Ureter (tissue), 1 donor: ENCODE measurements around the gene MSANTD7. TPM values are rescaled to one million over a fixed set of nuclear protein-coding genes. Genes with fewer than 3 reads are reported as not detected.
"Not testable (repeated sequence)": the region's sequence is repeated elsewhere in the genome, so short reads cannot be mapped to it uniquely, and the experiment has no call there.

ENCODE experiments used
- DNase-seq: peaks from one replicate; pipeline ENCODE4 v3.0.0-alpha.2; 2020; ENCODE audit warnings: low spot score
- total RNA-seq: library from RNA; stranded (reverse); gene quantifications from one replicate; pipeline ENCODE4 v1.2.4, GENCODE V29; 2023
- donor health status: DM: yes; HTN: yes; CAD: no.

MSANTD7 gene
- total RNA-seq, 1 donor from 2014 or later: 14.4 TPM

DNA sequence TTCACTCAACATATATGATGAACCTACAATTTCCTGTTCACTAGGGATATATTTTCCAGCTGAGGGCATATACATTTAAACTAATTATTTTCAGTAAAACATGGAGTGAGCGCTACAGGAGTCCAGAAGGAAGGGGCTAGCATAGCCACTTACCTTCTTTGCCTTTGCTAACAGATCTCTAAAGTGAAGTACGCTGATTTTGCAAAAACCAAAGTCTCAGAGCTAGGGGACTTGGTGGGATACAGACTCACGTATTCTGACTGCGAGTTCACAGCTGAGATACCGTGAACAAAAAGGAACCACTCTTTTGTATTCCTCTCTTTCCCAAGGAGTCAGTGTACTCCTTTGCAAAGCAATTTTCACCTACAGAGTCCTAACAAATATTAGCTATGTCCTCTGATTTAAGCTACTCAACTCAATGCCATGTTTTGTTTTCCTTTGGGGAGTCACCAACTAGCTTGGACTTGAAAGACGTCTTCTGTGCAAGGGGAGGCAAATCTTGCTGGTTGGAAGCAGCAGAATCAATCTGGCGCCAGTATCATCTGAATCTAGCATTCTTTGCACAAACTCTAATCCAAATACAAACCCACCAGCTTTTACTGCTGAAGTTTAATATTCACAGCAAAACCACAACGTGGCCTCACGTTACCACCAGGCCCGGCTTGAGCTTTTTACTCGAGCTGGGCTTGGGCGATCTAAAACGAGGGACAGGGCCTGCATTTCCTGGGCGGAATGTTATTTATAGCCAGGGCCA, 926 bp upstream of the MSANTD7 start:
- DNase-seq: no peak

GRCh38 chr10:14838582-14839304, 637 bp downstream of the MSANTD7 start:
- DNase-seq: peak; percentile 57

DNA sequence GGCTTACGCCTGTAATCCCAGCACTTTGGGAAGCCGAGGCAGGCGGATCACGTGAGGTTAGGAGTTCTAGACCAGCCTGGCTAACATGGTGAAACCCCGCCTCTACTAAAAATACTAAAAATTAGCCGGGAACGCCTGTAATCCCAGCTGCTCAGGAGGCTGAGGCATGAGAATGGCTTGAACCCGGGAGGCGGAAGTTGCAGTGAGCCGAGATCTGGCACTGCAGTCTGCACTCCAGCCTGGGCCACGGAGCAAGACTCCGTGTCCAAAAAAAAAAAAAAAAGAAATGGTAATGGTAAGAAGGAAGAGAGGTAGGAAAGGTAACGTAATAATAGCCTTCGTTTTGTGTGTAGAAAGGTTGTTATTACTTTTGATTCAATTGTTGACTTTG, 1.2 kb downstream of the MSANTD7 start:
- no peak for DNase-seq

GRCh38 chr10:14840178-14840577, 2.1 kb downstream of the MSANTD7 start:
- no peak for DNase-seq

GRCh38 chr10:14843327-14843988, 5.4 kb downstream of the MSANTD7 start:
- DNase-seq: no peak

DNA sequence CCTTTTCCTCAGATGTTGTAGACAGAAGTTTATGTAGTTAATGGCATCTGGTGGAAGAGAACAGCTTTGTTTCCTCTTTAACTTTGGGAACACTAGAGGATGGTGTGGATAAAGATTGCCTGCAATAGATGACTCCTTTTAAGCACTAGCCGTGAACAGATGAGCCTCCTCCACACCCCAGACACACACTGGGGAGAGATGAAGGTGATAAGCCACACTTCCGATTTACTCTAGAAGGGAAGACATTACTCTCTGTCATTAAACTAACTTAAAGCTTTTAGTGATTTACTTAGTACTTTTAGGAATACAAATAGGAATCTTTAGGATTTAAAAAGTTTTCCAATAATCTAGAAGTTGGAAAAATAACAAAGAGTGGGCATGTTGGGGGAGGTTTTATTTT, 6.8 kb downstream of the MSANTD7 start:
- no peak for DNase-seq

- no peak for DNase-seq
These were observed 14.1 kb downstream of the MSANTD7 start for GRCh38 chr10:14852236-14852635.

- DNase-seq: no peak
These were observed 17.3 kb downstream of the MSANTD7 start for GRCh38 chr10:14855453-14855852.

GRCh38 chr10:14858338-14858960, 20.3 kb downstream of the MSANTD7 start:
- no peak for DNase-seq

DNA sequence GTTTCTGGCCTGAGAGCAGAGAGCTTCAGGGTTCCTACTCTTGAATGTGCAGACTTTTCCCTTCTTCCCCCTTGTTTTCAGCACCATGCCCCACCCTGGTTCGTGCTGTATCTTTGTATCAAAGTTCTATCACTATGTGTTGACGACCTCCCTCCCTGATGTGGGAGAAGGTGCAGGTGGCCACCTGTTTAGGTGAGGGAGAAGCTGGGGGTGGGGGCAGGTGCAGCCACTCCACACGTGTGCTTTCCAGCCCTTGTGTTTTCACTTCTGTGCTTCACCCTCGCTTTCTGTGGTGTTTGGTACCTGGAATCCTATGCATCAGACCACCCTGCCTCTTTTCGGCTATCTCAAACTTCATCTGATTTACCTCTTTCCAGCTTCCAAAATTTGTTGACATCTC, 20.9 kb downstream of the MSANTD7 start:
- no peak for DNase-seq

GRCh38 chr10:14859775-14860174, 21.7 kb downstream of the MSANTD7 start:
- DNase-seq: no peak

DNA sequence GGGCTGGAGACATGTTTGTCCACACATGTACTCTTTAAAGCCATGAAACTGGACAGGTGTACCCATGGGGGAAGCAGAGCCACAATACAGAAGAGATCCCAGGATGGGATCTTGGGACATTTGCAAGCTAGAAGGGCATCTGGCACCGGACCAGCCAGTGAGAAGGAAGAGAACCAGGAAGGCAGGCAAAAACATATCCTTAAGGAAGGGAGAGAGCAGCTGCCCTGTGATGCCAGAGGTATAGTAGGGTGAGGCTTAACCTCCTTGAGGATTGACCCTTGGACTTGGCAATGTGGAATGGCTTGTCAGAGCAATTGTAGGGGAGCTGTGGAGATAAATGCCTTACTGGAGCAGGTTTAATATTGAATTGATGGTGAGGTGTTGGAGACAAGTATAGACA, 22.7 kb downstream of the MSANTD7 start:
- DNase-seq: no peak

DNA sequence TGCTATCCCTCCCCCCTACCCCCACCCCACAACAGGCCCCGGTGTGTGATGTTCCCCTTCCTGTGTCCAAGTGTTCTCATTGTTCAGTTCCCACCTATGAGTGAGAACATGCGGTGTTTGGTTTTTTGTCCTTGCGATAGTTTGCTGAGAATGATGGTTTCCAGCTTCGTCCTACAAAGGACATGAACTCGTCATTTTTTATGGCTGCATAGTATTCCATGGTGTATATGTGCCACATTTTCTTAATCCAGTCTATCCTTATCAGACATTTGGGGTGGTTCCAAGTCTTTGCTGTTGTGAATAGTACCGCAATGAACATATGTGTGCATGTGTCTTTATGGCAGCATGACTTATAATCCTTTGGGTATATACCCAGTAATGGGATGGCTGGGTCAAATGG, 26.4 kb downstream of the MSANTD7 start:
- DNase-seq: not testable (repeated sequence)

GRCh38 chr10:14864871-14865270, 26.8 kb downstream of the MSANTD7 start:
- DNase-seq: not testable (repeated sequence)

DNA sequence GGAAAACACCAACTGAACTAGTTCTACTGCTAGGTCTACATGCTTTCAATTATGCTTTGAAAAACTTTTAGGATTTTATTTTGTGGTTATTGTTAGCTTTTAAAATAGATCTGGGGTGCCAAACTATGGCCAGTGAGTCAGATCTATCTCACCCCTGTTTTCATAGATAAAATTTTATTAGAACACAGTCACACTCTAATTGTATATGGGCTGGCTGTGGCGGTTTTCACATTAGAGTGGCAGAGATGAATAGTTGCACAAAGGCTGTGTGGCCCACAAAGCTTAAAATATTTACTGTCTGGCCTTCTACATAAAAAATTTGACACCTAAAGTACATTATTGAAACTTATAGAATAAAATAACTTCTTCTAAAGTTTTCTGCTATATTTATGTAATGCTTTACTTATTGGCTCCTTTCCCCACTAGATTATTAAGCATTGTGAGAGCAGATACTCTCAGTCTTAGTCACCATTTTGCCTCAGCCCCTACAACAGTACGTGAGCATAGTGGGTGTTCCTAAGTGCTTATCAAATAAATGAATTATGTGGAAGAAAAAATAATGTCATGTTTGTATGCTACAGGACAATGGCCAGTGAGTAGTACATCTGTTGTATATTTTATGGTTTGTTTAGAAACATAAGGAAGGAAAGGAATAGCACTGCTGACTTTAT, 35.1 kb downstream of the MSANTD7 start:
- no peak for DNase-seq

DNA sequence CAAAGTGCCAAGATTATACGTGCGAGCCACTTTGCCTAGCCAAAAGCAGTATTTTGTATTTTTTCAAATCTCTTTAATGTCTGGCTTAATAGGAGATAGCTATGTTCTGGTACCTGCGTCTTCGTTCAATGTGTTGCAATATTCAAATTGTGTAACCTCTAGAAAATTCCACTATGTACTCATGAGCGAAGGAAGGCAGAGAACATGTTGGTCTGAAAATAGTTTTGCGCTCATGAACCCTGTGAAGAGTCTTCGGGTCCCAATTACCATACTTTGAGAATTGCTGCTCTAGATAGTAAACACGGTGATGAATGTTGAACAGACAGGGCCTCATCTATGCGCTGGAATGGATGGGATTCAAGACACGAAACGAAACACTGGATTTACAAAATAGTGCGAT, 37.8 kb downstream of the MSANTD7 start:
- no peak for DNase-seq

DNA sequence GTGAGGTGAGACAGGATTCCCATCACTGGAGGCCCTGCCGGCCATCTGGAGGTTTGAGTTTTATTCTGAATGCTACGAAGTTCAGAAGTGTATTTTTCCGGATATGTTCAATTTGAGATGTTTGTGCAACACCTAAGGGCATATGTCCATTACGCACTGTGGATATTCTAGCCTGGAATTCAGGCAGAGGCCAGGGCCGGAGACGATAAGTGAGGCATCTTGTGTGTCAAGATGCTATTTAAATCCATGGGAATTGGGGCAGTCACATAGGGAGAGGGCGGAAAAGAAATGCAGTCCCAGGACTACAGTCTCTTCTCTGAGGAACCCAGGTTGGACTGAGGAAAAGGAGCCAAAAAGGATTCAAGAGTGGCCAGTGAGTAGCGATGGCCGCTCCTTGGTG, 38.7 kb downstream of the MSANTD7 start:
- no peak for DNase-seq

DNA sequence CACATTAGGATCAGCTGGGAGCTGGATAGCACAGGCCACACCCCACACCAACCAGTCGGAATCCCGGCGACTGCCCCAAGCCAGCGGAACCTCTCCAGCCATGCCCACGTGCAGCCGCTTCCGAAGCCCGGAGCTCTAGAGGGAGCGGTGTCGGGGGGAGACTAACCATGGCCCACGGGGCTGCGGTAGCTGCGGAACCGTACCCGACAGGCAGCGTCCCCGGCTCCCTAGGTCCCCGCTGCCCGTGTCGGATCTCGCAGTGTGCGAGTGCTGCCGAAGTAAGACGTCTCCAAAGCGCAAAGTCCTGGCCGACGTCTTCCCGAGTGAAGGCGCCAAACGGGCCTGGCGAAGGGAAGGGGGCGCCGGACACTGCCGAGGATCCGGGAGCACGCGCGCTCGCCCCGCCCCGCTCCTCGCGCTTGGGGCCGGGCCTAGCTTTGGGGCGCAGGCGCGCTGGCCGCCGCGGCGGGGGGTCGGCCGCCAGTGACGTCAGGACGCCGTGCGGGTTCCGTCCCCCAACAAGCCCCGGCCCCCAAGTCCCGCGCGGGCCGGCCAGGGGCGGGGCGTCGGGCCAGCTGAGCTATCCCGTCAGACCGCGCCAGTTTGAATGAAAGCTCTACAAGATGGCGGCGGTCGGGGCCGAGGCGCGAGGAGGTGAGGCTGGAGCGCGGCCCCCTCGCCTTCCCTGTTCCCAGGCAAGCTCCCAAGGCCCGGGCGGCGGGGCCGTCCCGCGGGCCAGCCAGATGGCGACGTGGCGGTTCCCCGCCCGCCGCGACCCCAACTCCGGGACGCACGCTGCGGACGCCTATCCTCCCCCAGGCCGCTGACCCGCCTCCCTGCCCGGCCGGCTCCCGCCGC, 40.4 kb downstream of the MSANTD7 start, which contains the start of gene SUV39H2:
Gene SUV39H2 (plus strand): TSS at position 601 of the 858 bp plus-strand sequence. CDS start 23 bp downstream, at position 624.
- DNase-seq: peak; percentile 96

GRCh38 chr10:14879124-14879927, 41.2 kb downstream of the MSANTD7 start:
- peak; percentile 45 for DNase-seq

DNA sequence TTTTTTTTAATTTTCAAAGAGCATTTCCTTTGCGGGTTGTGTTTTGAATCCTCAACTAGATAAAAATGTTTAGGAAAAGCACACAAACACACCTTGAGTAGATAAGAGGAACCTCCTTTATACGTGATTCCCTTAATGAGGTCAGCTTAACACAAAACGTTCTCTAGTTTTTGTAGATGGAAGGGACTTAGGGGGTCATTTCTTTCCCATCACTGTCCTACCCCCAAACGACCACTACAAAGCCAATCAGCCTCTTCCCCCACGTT, 41.8 kb downstream of the MSANTD7 start:
- no peak for DNase-seq
